Measurements from ENCODE around the gene ADCY3. TPM values are rescaled to one million over a fixed set of nuclear protein-coding genes. Genes with fewer than 3 reads are reported as not detected.

Gene ADCY3
- total and polyA plus RNA-seq, 9 donors = 27.1 to 150 (median 97.4) TPM

DNA sequence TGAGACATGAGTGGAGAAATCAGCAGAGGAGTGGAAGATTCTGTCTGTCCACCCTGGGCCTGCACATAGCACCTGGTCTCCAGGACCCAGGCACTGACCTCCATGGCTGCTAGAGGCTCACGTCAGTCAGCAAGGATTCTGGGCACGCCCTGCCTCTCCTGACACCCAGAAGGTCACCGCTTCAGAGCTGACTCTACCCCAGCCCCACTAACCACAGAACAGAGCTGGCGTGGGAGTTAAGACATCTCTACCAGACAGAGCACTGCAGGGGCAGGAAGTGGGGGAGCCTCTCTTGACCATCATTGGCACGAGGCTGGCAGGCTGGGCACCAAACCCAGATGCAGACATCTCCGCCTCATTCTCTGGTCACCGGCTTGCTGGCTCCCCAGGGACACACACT is 3.0 kb downstream of the ADCY3 start:
- intact Hi-C loops (cut with DNase I) = loop anchor here in 1 of 4 donors (5.0 kb wide), 2 partner anchors 40 to 60 kb away; no protein-coding TSS in a partner anchor
- no peak for DNase-seq
- TF ChIP-seq, protein P1, sequence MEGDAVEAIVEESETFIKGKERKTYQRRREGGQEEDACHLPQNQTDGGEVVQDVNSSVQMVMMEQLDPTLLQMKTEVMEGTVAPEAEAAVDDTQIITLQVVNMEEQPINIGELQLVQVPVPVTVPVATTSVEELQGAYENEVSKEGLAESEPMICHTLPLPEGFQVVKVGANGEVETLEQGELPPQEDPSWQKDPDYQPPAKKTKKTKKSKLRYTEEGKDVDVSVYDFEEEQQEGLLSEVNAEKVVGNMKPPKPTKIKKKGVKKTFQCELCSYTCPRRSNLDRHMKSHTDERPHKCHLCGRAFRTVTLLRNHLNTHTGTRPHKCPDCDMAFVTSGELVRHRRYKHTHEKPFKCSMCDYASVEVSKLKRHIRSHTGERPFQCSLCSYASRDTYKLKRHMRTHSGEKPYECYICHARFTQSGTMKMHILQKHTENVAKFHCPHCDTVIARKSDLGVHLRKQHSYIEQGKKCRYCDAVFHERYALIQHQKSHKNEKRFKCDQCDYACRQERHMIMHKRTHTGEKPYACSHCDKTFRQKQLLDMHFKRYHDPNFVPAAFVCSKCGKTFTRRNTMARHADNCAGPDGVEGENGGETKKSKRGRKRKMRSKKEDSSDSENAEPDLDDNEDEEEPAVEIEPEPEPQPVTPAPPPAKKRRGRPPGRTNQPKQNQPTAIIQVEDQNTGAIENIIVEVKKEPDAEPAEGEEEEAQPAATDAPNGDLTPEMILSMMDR (IDR thresholded peaks at IDR 0.05) = no peak
- no peak for TF ChIP-seq EP300 (IDR thresholded peaks at IDR 0.05)
- no peak for TF ChIP-seq POLR2A (IDR thresholded peaks at IDR 0.05)
- no peaks in the 10 kb centered on the region for H3K36me3 ChIP-seq
- H3K9me3 ChIP-seq = no peaks in the 10 kb centered on the region
- no peaks in the 10 kb centered on the region for H3K27me3 ChIP-seq
- no peak overlapping the region for H3K27ac ChIP-seq
- WGBS, 3 donors = 65 to 75% (median 68%) methylated on average over 7 of the region's 7 CpGs
- peak overlapping the region; percentile 8 for H3K4me3 ChIP-seq
- H3K4me1 ChIP-seq (ENCODE audit: insufficient read depth) = peaks cover 27% of the 10 kb centered on the region

DNA sequence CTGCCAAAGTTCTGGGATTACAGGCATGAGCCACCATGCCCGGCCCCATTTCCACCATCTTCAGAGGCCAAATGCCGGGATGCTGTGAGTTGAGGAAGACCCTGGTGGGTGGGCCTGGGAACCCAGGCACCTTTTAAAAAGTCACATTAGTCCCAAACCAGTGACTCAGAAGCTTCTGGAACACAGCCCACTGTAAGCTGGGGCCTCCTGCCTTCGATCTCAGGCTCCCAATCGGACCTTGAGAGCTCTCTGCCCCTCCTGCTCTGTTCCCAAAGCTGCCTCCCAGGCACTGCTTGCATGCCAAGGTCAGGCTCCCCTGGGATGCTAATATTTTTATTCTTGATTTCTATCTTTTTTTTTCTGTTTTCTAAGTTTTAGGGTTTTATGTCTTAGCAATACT is 4.2 kb downstream of the ADCY3 start:
- intact Hi-C loops (cut with DNase I) = loop anchor here in 1 of 4 donors (5.0 kb wide), 2 partner anchors 38 to 58 kb away; no protein-coding TSS in a partner anchor
- H3K4me3 ChIP-seq = no peak overlapping the region
- peaks cover 27% of the 10 kb centered on the region for H3K4me1 ChIP-seq (ENCODE audit: insufficient read depth)
- TF ChIP-seq EP300 (IDR thresholded peaks at IDR 0.05) (no peak), POLR2A (IDR thresholded peaks at IDR 0.05) (no peak)
- TF ChIP-seq, protein P1 (IDR thresholded peaks at IDR 0.05) = no peak
- no peak overlapping the region for H3K27ac ChIP-seq
- WGBS, 3 donors = 59 to 69% (median 61%) methylated on average over 4 of the region's 4 CpGs
- peak in 1 of 5 donors; percentile 33 for DNase-seq
- H3K9me3 ChIP-seq = no peaks in the 10 kb centered on the region
- no peaks in the 10 kb centered on the region for H3K36me3 ChIP-seq
- H3K27me3 ChIP-seq = no peaks in the 10 kb centered on the region

DNA sequence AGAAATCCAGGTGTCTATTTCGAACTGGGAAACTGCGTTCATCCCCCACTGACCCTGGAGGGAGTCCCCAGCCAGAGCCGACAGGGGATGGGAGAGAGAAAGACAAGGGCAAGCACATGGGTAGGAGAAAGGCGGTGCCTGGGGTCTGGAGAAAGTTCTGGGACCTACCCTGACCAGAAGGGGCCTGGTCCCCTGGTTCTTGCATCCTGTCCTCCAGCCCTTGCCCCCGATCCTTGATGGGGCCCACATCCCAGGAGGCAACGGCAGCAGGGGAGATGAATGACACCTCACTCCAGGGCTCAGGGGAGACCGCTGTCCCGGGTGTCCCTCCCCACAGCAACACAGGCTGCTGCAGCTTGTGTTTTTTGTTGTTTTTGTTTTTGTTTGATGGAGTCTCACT is 4.9 kb downstream of the ADCY3 start:
- intact Hi-C loops (cut with DNase I) = loop anchor here in 1 of 4 donors (5.0 kb wide), 2 partner anchors 38 to 58 kb away; no protein-coding TSS in a partner anchor
- Histone ChIP-seq H3K4me1 (ENCODE audit: insufficient read depth) (peaks cover 27% of the 10 kb centered on the region), H3K27me3 (no peaks in the 10 kb centered on the region), H3K36me3 (no peaks in the 10 kb centered on the region), H3K9me3 (no peaks in the 10 kb centered on the region), H3K4me3 (no peak overlapping the region), H3K27ac (no peak overlapping the region)
- WGBS, 3 donors = 78 to 83% (median 79%) methylated on average over 8 of the region's 8 CpGs
- DNase-seq = peak in 1 of 5 donors; percentile 30
- TF ChIP-seq POLR2A (IDR thresholded peaks at IDR 0.05) (no peak), EP300 (IDR thresholded peaks at IDR 0.05) (no peak)
- TF ChIP-seq, protein P1 (IDR thresholded peaks at IDR 0.05) = no peak

DNA sequence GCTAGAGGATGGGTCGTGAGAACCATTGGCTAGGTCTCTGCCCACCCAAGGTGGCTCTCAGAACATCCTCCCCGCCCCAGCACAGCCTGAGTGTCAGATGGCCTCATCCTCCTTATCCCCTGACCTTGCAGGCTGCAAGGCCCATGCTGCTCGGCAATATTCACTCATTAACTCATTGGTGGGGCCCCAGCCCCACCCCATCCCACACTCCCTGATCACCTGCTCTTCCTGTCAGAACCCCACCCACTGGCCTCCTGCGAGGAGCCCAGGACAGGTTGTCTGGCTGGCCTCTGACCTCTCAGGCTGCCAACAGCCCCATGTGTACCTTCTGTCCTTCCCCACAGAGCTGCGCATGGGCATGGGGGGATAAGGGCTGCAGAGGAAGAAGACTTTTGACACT is 5.3 kb downstream of the ADCY3 start:
- peak in 1 of 5 donors; percentile 19 for DNase-seq
- H3K9me3 ChIP-seq = no peaks in the 10 kb centered on the region
- no peaks in the 10 kb centered on the region for H3K36me3 ChIP-seq
- no peaks in the 10 kb centered on the region for H3K27me3 ChIP-seq
- no peak overlapping the region for H3K27ac ChIP-seq
- 68 to 77% (median 73%) methylated on average over 5 of the region's 5 CpGs for WGBS, 3 donors
- H3K4me3 ChIP-seq = no peak overlapping the region
- no peak for TF ChIP-seq EP300 (IDR thresholded peaks at IDR 0.05)
- TF ChIP-seq, protein P1 (IDR thresholded peaks at IDR 0.05) = no peak
- no peak for TF ChIP-seq POLR2A (IDR thresholded peaks at IDR 0.05)
- intact Hi-C loops (cut with DNase I) = loop anchor here in 1 of 4 donors (5.0 kb wide), 2 partner anchors 37 to 57 kb away; no protein-coding TSS in a partner anchor
- peaks cover 27% of the 10 kb centered on the region for H3K4me1 ChIP-seq (ENCODE audit: insufficient read depth)
